DND-41 (cell line): ENCODE results near the gene CNIH2.

Source experiments
- EZH2 ChIP-seq: IDR thresholded peaks from 3 replicates; pipeline ENCODE4 v1.6.1; 2012; ENCODE audit warnings: borderline replicate concordance, low read depth, mild to moderate bottlenecking, moderate library complexity, low read length, inconsistent platforms; ENCODE audit not compliant: severe bottlenecking
- TF ChIP-seq, protein P1 (sequence below): IDR thresholded peaks from 2 replicates; pipeline ENCODE4 v1.5.1; 2012; ENCODE audit warnings: borderline replicate concordance, low read length, moderate library complexity, mild to moderate bottlenecking; ENCODE audit not compliant: poor library complexity, severe bottlenecking; ENCODE audit errors: extremely low read depth

DNA sequence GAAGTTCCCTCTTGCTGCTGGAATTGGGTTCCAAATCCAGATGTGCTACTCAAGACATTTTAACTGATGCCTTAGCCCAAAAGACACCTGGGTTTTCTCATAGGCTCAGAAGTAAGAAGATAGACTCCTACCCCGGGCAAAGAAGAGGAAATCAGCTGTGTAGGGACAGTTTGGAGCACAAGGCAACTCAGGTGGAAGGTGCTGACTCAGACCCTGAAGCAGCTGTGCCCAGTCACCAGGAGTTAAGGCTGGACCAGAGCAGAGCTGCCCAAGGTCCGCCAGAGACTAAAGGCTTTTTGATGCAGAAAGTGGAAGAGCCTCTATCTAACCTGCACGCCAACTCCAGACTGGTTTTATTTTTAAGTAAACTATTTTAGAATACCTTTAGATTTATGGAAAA is 30.2 kb upstream of the CNIH2 start:
- TF ChIP-seq, protein P1, sequence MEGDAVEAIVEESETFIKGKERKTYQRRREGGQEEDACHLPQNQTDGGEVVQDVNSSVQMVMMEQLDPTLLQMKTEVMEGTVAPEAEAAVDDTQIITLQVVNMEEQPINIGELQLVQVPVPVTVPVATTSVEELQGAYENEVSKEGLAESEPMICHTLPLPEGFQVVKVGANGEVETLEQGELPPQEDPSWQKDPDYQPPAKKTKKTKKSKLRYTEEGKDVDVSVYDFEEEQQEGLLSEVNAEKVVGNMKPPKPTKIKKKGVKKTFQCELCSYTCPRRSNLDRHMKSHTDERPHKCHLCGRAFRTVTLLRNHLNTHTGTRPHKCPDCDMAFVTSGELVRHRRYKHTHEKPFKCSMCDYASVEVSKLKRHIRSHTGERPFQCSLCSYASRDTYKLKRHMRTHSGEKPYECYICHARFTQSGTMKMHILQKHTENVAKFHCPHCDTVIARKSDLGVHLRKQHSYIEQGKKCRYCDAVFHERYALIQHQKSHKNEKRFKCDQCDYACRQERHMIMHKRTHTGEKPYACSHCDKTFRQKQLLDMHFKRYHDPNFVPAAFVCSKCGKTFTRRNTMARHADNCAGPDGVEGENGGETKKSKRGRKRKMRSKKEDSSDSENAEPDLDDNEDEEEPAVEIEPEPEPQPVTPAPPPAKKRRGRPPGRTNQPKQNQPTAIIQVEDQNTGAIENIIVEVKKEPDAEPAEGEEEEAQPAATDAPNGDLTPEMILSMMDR = no peak
- TF ChIP-seq EZH2 = no peak
